GM21528 (cell line): Measurements from ENCODE around the gene ACTL6B.

Experiments
- ATAC-seq: cut with Tn5 transposase; IDR thresholded peaks from one replicate; pipeline ENCODE4 v1.9.1; 2021; ENCODE audit warnings: mild to moderate bottlenecking, moderate library complexity; ENCODE audit not compliant: unreplicated experiment, low FRiP score

Gene ACTL6B

GRCh38 chr7:100684534-100685042, 28.3 kb upstream of the ACTL6B start:
- ATAC-seq, result no peak

GRCh38 chr7:100683659-100684533, 27.6 kb upstream of the ACTL6B start:
- no peak for ATAC-seq

GRCh38 chr7:100682991-100683658, 26.9 kb upstream of the ACTL6B start:
- no peak for ATAC-seq

GRCh38 chr7:100682228-100682741, 26.0 kb upstream of the ACTL6B start:
- ATAC-seq, result no peak

DNA sequence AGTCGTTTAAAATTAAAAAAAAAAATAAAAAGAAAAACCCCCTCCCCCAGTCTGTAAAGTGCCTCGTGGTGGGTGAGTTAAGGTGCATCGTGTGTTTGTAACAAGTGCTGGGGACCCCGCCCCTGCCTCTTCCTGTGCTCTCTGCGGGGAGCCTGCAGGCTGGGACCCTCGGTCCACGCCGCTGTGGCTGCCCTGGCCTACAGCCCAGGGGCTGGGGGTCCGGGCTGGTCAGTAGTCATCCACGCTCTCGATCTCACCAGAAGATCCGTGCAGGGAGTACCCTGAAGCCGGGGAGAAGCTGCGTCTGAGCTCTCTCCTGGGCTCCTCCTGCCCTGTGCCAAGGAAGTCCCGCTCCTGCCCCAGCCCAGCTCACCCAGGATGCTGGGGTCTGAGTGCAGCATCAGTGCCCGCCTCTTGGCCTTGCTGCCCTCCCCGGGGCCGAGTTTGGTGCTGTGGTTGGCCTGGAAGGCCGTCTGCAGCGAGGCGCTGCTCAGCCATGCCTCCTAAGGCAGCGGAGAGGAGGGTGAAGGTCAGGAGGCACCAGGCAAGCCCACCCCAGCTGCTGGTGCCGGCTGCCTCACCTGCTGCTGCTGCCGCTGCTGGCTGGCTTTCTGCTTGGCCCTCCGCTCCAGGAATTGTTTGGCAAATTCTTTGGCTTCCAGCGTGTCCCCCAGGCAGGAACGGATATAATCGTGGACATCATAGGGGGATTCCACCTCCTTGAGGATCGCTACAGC, 25.4 kb upstream of the ACTL6B start:
- ATAC-seq, result no peak

DNA sequence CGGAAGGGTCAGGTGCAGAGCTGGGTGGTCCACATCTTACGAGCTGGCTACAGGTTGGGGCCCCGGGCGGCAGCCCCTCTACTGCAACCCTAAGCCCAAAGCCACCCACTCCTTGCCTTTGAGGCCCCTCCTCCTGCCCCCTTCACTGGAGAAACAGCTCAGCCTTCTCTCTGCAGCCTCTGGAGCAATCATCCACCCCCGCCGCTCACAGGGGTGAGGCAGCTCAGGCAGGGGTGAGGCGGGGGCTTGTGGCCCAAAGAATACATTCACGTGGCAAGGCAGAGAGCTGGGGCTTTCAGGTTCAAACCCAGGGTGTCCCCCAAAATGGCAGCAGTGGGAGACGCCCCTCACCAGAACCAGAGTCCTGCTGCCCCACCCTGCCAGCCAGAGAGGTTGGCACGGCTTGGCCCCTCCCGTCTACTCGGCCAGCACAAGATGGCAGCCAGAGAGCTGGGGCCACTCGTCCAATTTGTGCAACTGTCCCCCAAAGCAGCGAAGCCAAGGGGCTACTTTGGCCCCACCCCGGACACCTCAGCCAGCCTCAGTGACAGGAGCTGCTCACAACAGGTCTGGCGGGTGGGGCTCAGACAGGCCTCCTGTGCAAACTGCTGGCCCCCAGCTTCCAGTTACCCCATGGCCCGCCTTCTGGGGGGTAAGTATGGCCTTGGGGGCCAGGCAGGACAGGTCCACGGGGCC, 24.5 kb upstream of the ACTL6B start:
- no peak for ATAC-seq

DNA sequence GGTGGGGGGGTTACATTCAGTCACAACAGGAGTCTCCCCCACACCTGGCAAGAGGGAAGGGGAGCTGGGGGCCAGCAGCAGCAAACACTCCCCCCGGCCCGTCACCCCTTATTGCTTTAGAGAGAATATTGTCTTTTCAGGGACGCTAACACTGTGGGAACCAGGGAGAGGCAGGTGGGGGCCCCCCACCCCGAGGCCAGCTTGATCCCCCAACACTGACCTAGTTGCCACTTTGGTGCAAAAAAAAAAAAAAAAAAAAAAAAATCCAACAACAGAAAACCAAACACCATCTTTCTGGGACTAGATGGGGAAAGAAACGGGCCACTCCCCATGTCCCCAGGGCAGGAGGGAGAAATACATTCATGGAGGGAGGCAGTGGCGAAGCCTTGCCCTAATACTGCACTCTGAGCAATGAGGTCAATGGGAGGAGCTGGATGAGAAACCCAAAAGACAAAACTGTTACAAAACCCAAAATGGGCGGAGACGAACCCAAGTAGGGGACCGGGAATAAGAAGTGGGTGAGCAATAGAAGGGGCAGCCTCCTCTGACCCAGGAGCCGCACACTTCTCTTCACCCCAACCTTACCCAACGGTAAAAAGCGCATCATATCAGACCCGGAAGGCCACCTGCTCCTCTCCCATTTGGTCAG, 23.8 kb upstream of the ACTL6B start:
- no peak for ATAC-seq

DNA sequence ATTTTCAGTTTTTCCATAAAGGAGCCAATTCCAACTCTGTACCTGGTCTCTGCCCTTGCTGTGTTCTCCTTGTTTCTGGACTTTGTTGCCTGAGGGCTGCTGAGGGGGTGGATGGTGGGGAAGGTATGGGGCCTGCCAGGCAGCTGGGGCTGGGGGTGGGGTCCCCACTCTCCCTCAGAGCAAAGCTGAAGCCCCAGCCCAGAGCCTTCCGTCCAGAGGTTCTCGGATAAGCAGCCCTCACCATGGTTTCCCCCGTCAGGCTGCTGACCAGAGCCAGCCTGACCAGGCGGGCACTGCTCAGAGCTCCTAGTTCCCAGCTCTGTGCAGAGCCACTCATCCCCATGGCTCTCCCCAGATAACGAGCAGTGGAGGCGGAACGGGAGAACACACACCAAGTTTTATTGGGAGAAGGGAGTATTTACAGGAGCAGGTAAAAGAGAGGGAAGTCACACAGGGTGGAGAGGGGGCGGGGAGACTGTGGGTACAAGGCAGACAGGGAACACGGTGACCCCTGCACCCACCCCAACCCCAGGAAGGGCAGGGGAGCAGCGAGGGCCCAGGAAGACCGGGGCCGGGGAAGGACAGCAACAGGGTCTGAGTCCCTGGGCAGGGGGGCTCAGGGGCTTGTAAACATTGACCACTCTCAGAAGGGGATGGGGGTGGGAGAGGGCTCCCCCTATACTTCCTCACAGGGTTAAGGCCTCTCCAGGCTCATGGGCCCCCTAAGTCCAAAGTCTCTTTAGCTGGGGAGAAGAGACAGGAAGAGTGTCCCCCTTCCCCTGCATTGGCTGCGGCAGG, 23.1 kb upstream of the ACTL6B start:
- no peak for ATAC-seq

- ATAC-seq, result no peak
Measured at GRCh38 chr7:100678291-100678984, 22.2 kb upstream of the ACTL6B start.

DNA sequence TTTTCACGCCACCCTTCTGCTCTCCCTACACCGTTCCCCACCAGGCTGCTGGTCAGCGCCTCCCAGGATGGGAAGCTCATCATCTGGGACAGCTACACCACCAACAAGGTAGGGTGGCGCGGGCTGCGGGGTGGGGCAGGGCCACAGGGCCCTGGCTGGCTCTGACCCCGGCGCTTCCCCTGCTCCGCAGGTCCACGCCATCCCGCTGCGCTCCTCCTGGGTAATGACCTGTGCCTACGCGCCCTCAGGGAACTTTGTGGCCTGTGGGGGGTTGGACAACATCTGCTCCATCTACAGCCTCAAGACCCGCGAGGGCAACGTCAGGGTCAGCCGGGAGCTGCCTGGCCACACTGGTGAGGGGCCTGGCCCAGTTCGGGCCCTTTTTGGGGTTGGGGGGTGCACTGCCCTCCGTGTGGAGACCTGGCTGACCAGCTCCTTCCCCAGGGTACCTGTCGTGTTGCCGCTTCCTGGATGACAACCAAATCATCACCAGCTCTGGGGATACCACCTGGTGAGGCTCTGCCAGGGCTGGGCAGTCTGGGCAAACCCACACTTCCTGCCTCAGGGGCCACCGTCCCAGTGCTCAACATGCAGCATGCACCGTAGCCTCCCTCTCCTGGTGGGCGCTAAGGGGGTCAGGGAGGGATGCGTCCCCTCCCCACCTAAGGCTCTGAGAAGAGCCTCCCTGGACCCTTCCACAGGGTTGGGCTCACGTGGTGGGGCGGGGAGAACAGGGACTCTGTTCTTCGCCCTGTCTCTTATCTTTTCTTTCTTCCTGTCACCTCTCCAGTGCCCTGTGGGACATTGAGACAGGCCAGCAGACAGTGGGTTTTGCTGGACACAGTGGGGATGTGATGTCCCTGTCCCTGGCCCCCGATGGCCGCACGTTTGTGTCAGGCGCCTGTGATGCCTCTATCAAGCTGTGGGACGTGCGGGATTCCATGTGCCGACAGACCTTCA, 21.3 kb upstream of the ACTL6B start:
- no peak for ATAC-seq

DNA sequence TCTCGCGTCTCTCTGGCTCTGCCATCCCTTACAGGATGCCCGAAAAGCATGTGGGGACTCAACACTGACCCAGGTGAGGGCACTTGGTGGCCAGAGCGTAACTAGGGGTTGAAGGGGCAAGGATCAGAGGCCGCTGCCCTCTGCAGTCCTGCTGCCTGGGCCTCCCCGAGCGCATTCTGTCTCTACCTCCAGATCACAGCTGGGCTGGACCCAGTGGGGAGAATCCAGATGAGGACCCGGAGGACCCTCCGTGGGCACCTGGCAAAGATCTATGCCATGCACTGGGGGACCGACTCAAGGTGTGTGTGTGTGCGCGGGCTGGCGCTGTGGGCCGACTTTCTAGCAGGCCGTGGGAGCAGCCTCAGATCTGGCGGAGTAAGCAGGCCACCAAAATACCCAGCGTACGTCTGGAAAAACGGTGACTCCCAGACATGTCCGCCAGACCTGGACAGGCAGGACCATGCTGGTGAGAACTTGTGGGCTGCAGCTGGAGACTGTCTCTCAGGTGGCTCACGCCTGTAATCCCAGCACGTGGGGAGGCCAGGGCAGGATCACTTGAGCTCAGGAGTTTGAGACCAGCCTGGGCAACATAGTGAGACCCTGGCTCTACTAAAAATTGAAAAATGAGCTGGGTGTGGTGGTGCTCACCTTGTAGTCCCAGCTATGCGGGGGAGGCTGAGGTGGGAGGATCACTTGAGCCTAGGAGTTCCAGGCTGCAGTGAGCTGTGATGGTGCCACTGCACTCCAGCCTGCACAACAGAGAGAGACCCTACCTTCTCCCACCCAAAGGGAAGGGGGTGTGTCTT, 20.5 kb upstream of the ACTL6B start:
- no peak for ATAC-seq

- peak; percentile 31 for ATAC-seq
Measured at GRCh38 chr7:100675581-100676350, 19.5 kb upstream of the ACTL6B start.

DNA sequence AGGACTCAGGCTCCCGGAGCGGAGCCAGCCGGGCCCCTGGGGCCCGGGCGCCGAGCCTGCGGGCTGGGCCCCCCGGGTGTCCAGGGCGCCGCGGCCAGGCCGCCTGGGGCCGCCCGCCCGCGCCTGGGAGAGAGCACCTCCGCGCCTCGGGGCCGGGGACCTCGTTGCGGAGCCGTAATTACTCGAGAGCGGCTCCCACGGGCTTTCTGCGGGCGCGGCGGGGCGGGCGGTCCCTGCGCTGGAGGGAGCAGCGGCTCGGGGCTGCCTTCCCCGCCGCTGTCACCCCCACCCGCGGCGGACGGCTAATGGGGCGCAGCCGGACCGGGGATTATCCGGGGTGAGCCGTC, 18.8 kb upstream of the ACTL6B start:
- no peak for ATAC-seq

DNA sequence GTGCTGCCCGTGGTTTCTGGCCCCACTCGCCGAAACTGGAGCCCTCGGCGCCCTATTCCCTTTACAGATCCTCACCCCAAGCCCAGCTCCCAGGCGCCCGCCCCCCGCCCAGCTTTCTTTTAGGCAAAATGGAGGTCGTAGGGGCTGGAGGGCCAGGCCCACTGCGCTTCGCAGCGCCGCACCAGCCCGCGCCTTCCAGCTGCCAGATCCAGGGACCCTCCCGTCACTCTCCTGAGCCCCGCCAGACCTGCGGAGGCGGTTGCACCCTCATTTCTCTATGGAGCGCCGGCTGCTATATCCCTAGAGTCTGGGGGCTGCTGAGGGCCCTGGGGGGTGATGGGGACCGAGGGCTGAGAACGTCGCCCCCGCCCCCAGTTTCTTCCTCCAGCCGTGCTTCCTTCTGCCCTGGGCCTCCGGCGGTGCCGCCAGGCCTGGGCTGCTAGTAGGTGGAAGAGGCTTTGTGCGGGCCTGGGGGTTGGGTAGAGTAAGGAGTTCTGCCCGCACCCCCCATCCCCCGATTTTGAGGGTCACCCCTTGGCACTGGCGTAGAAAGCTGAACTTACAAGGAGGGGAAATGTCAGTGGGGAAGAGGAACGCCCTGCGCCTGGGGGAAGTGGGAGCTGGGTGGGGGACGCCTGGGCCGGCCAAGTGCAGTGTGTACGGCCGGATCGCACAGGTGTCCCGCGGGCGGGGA, 18.3 kb upstream of the ACTL6B start:
- no peak for ATAC-seq

DNA sequence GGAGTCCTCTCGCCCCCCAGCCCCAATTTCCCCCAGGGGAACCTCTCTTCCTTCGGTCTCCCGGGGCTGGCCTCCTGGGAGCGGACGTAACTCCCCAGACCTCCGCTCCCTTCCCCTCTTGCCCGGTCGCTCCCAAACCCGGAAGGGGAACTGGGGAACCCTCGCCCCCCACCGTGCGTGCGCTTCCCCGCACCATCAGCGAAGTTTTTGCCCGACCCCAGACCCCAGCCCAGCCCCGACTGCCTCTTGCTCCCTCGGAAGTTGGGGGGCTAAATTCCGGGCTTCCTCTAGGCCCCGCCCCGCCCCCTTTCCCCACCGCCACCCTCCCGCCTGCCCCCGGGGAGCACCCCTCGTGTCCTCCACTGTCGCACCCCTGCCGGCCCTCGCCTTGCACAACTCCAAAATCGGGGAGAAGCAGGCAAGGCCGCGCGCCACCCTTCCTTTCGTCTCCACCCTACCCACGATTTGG, 17.7 kb upstream of the ACTL6B start:
- peak; percentile 4 for ATAC-seq
